H9 (cell line): ENCODE data around the gene LRRC30. TPM values are rescaled to one million over a fixed set of nuclear protein-coding genes. Genes with fewer than 3 reads are reported as not detected.

Source experiments
- DNase-seq: peaks from one replicate; pipeline ENCODE4 v3.0.0-alpha.2; 2017
- H2AFZ ChIP-seq: one replicate; pipeline ENCODE4 v1.6.1; 2013; ENCODE audit warnings: mild to moderate bottlenecking, low read length, control low read depth, moderate library complexity
- H2AK5ac ChIP-seq: 2 replicates; pipeline ENCODE4 v1.6.1; 2013; ENCODE audit warnings: low read length, control low read depth, mixed read lengths; ENCODE audit not compliant: insufficient read length
- H2BK120ac ChIP-seq: one replicate; pipeline ENCODE4 v1.6.1; 2013; ENCODE audit warnings: low read depth, mild to moderate bottlenecking, low read length, control low read depth, inconsistent platforms; ENCODE audit not compliant: poor library complexity, severe bottlenecking
- H2BK12ac ChIP-seq: 2 replicates; pipeline ENCODE4 v1.6.1; 2013; ENCODE audit warnings: low read length, control low read depth, mixed read lengths, low read depth; ENCODE audit not compliant: insufficient read length
- H2BK15ac ChIP-seq: 2 replicates; pipeline ENCODE4 v1.6.1; 2013; ENCODE audit warnings: low read depth, low read length, control low read depth
- H2BK20ac ChIP-seq: one replicate; pipeline ENCODE4 v1.6.1; 2013; ENCODE audit warnings: low read depth, mild to moderate bottlenecking, low read length, control low read depth, inconsistent platforms; ENCODE audit not compliant: poor library complexity, severe bottlenecking
- H2BK5ac ChIP-seq: 2 replicates; pipeline ENCODE4 v1.6.1; 2013; ENCODE audit warnings: low read length, control low read depth, mixed read lengths; ENCODE audit not compliant: insufficient read length
- H3K14ac ChIP-seq: 2 replicates; pipeline ENCODE4 v1.6.1; 2013; ENCODE audit warnings: low read length, control low read depth; ENCODE audit not compliant: insufficient read depth
- H3K18ac ChIP-seq: 2 replicates; pipeline ENCODE4 v1.6.1; 2013; ENCODE audit warnings: low read depth, mild to moderate bottlenecking, mixed read lengths, low read length, control low read depth; ENCODE audit not compliant: insufficient read length
- H3K23ac ChIP-seq: 2 replicates; pipeline ENCODE4 v1.6.1; 2013; ENCODE audit warnings: low read length, control low read depth, mixed read lengths, low read depth; ENCODE audit not compliant: insufficient read length
- H3K23me2 ChIP-seq: 2 replicates; pipeline ENCODE4 v1.6.1; 2013; ENCODE audit warnings: low read depth, mild to moderate bottlenecking, mixed read lengths, low read length, control low read depth; ENCODE audit not compliant: insufficient read length, poor library complexity, severe bottlenecking
- H3K27ac ChIP-seq: 2 replicates; pipeline ENCODE4 v1.5.1; 2013; ENCODE audit warnings: low read length, control low read depth, mixed read lengths, low read depth; ENCODE audit not compliant: insufficient read length
- H3K27me3 ChIP-seq: 2 replicates; pipeline ENCODE4 v1.6.1; 2013; ENCODE audit warnings: low read length, control low read depth, inconsistent platforms; ENCODE audit not compliant: insufficient read depth
- H3K4ac ChIP-seq: 2 replicates; pipeline ENCODE4 v1.6.1; 2013; ENCODE audit warnings: low read depth, mild to moderate bottlenecking, control low read depth, inconsistent platforms, low read length, moderate library complexity
- H3K4me1 ChIP-seq: 2 replicates; pipeline ENCODE4 v1.6.1; 2013; ENCODE audit warnings: low read length, control low read depth, inconsistent platforms; ENCODE audit not compliant: insufficient read depth
- H3K4me2 ChIP-seq: 2 replicates; pipeline ENCODE4 v1.6.1; 2013; ENCODE audit warnings: low read length, control low read depth, mixed read lengths; ENCODE audit not compliant: insufficient read length, insufficient read depth
- H3K56ac ChIP-seq: 2 replicates; pipeline ENCODE4 v1.6.1; 2013; ENCODE audit warnings: low read depth, mild to moderate bottlenecking, mixed read lengths, low read length, control low read depth; ENCODE audit not compliant: insufficient read length
- H3K79me1 ChIP-seq: 2 replicates; pipeline ENCODE4 v1.6.1; 2013; ENCODE audit warnings: low read depth, mild to moderate bottlenecking, moderate library complexity, low read length, control low read depth, inconsistent platforms; ENCODE audit not compliant: insufficient read depth, poor library complexity, severe bottlenecking
- H3K79me2 ChIP-seq: 2 replicates; pipeline ENCODE4 v1.6.1; 2013; ENCODE audit warnings: low read length, control low read depth, inconsistent platforms; ENCODE audit not compliant: insufficient read depth
- H3K9ac ChIP-seq: 2 replicates; pipeline ENCODE4 v1.6.1; 2013; ENCODE audit warnings: low read length, control low read depth, mixed read lengths; ENCODE audit not compliant: insufficient read length; ENCODE audit errors: extremely low read depth
- H3K9me3 ChIP-seq: one replicate; pipeline ENCODE4 v1.6.1; 2013; ENCODE audit warnings: low read depth, low read length, inconsistent platforms; ENCODE audit not compliant: control insufficient read depth
- H3T11ph ChIP-seq: one replicate; pipeline ENCODE4 v1.6.1; 2013; ENCODE audit warnings: mild to moderate bottlenecking, low read length, control low read depth, inconsistent platforms
- H4K20me1 ChIP-seq: one replicate; pipeline ENCODE4 v1.6.1; 2013; ENCODE audit not compliant: control insufficient read depth, insufficient read length, insufficient read depth
- H4K5ac ChIP-seq: 2 replicates; pipeline ENCODE4 v1.6.1; 2013; ENCODE audit warnings: low read depth, mild to moderate bottlenecking, mixed read lengths, low read length, control low read depth; ENCODE audit not compliant: insufficient read length
- H4K8ac ChIP-seq: replicated peaks from 2 replicates; pipeline ENCODE4 v1.6.1; 2013; ENCODE audit warnings: low read length, control low read depth, mixed read lengths, low read depth; ENCODE audit not compliant: insufficient read length
- H4K91ac ChIP-seq: 2 replicates; pipeline ENCODE4 v1.6.1; 2013; ENCODE audit warnings: low read depth, mild to moderate bottlenecking, moderate library complexity, mixed read lengths, low read length, control low read depth; ENCODE audit not compliant: insufficient read length
- H3K27ac Mint-ChIP-seq, 3 experiments: 2 replicates in 2 of 3; 3 replicates in 1 of 3; pipeline ENCODE4 v1.8.0; 2020 to 2021; ENCODE audit warnings: mixed read lengths in 3 of 3, mild to moderate bottlenecking in 1 of 3, moderate library complexity in 1 of 3
- H3K27me3 Mint-ChIP-seq: 2 replicates; pipeline ENCODE4 v1.8.0; 2021; ENCODE audit warnings: low read depth, mild to moderate bottlenecking, moderate library complexity, mixed read lengths
- H3K36me3 Mint-ChIP-seq, 3 experiments: 2 replicates in 2 of 3; 3 replicates in 1 of 3; pipeline ENCODE4 v1.8.0; 2020 to 2021; ENCODE audit warnings: low read depth in 3 of 3, mixed read lengths in 3 of 3; ENCODE audit not compliant: insufficient read depth in 1 of 3
- H3K4me1 Mint-ChIP-seq, 2 experiments: 2 replicates each; pipeline ENCODE4 v1.8.0; 2020; ENCODE audit warnings: mixed read lengths in 2 of 2
- H3K4me3 Mint-ChIP-seq, 2 experiments: 2 replicates in 1 of 2; 3 replicates in 1 of 2; pipeline ENCODE4 v1.8.0; 2020 to 2021; ENCODE audit warnings: mild to moderate bottlenecking in 2 of 2, mixed read lengths in 2 of 2, moderate library complexity in 1 of 2
- H3K9me3 Mint-ChIP-seq, 2 experiments: 2 replicates in 1 of 2; 3 replicates in 1 of 2; pipeline ENCODE4 v1.8.0; 2020; ENCODE audit warnings: mild to moderate bottlenecking in 2 of 2, mixed read lengths in 2 of 2, moderate library complexity in 1 of 2
- CTCF ChIP-seq: fragments of 200-600 bp; sonication (generic); conservative IDR thresholded peaks from 3 replicates; pipeline ENCODE4 v1.8.0; 2021; ENCODE audit warnings: antibody characterized with exemption, mild to moderate bottlenecking
- WGBS: extraction: QIAGEN DNeasy Blood & Tissue Kit; methylation state at CpG from one replicate; pipeline ENCODE4 v1.1.7; 2013; ENCODE audit warnings: missing lambda C conversion rate, low lambda C conversion rate, mixed read lengths; ENCODE audit not compliant: insufficient read length; ENCODE audit errors: extremely low coverage; 5-methylcytosine and 5-hydroxymethylcytosine counted together
- total RNA-seq: library from RNA; stranded (reverse); gene quantifications from 2 replicates; pipeline ENCODE4 v1.2.1, GENCODE V29; 2021

LRRC30 gene
- total RNA-seq, 1 experiment from 2014 or later: not detected

GRCh38 chr18:7242926-7243325 is 12.0 kb downstream of the LRRC30 start:
- Mint-ChIP-seq H3K4me1 (peaks cover 0 to under 1% of the 10 kb centered on the region in 2 experiments; a peak in 1 of 4 replicates), H3K4me3 (no peak overlapping the region), H3K9me3 (peaks cover 11 to 13% of the 10 kb centered on the region in 2 experiments; a peak in 3 of 5 replicates), H3K27me3 (no peaks in the 10 kb centered on the region), H3K27ac (no peak overlapping the region), H3K36me3 (peaks cover 0 to 8% (median 1%) of the 10 kb centered on the region in 3 experiments; a peak in 4 of 7 replicates)
- H4K20me1 ChIP-seq: no peaks in the 10 kb centered on the region
- no peak for DNase-seq
- no peak overlapping the region for H2AK5ac ChIP-seq
- H2BK120ac ChIP-seq: no peak overlapping the region
- no peak overlapping the region for H2BK5ac ChIP-seq
- H2AFZ ChIP-seq: no peak overlapping the region
- H3K9ac ChIP-seq: no peak overlapping the region
- H2BK15ac ChIP-seq: no peak overlapping the region
- H3K27ac ChIP-seq: no peak overlapping the region
- no CpG with 5 or more reads among the region's 4 CpGs for WGBS
- H2BK12ac ChIP-seq: no peak overlapping the region
- no peak overlapping the region for H4K91ac ChIP-seq
- no peak overlapping the region for H2BK20ac ChIP-seq
- no peak overlapping the region for H3K56ac ChIP-seq
- H3K4me1 ChIP-seq: no peaks in the 10 kb centered on the region
- no peaks in the 10 kb centered on the region for H3K79me1 ChIP-seq
- no peak overlapping the region for H3T11ph ChIP-seq
- H4K8ac ChIP-seq: no peak overlapping the region
- no peak overlapping the region for H3K23ac ChIP-seq
- H3K23me2 ChIP-seq: no peaks in the 10 kb centered on the region
- no peak overlapping the region for H3K18ac ChIP-seq
- no peak overlapping the region for H3K4me2 ChIP-seq
- no peaks in the 10 kb centered on the region for H3K9me3 ChIP-seq
- no peak overlapping the region for H3K14ac ChIP-seq
- H4K5ac ChIP-seq: no peak overlapping the region
- no peak overlapping the region for H3K4ac ChIP-seq
- no peak for TF ChIP-seq CTCF
- H3K79me2 ChIP-seq: no peaks in the 10 kb centered on the region
- no peaks in the 10 kb centered on the region for H3K27me3 ChIP-seq
